H1 (cell line): ENCODE results near the gene CNPY2.

Experiments used
- ATF2 ChIP-seq: IDR thresholded peaks from 2 replicates; pipeline ENCODE4 v1.6.1; 2012; ENCODE audit warnings: low read length, inconsistent platforms
- ATF3 ChIP-seq: IDR thresholded peaks from 2 replicates; pipeline ENCODE4 v1.6.1; 2011; ENCODE audit warnings: low read depth, mild to moderate bottlenecking, low read length; ENCODE audit not compliant: insufficient read depth
- CHD2 ChIP-seq: IDR thresholded peaks from 2 replicates; pipeline ENCODE4 v1.6.1; 2012; ENCODE audit warnings: low read length, improper control_type of control experiment
- EZH2 ChIP-seq: fragments of 200-600 bp; sonication (generic); IDR thresholded peaks from 2 replicates; pipeline ENCODE4 v1.7.1; 2012; ENCODE audit warnings: low read depth, mild to moderate bottlenecking, moderate library complexity, low read length, inconsistent platforms; ENCODE audit not compliant: severe bottlenecking
- PHF8 ChIP-seq: fragments of 200-600 bp; sonication (generic); conservative IDR thresholded peaks from 2 replicates; pipeline ENCODE4 v1.7.1; 2012; ENCODE audit warnings: low read depth, mild to moderate bottlenecking, inconsistent platforms, low read length, moderate library complexity
- POLR2A ChIP-seq, 2 experiments: IDR thresholded peaks; 1 replicate in 1 of 2; 2 replicates in 1 of 2; pipeline ENCODE4 v1.6.1; 2011; ENCODE audit warnings: low read depth in 2 of 2, low read length in 2 of 2, mild to moderate bottlenecking in 2 of 2; ENCODE audit errors: control extremely low read depth in 1 of 2
- RAD21 ChIP-seq, 2 experiments: IDR thresholded peaks in 1 of 2; conservative IDR thresholded peaks in 1 of 2; 2 replicates each; pipeline ENCODE4 v1.6.1; 2011; ENCODE audit warnings: low read depth in 2 of 2, low read length in 2 of 2, improper control_type of control experiment in 1 of 2, inconsistent platforms in 1 of 2, mild to moderate bottlenecking in 1 of 2, moderate library complexity in 1 of 2
- SIN3A ChIP-seq, 2 experiments: IDR thresholded peaks in 1 of 2; conservative IDR thresholded peaks in 1 of 2; 2 replicates each; pipeline ENCODE4 v1.6.1; 2011 to 2012; ENCODE audit warnings: low read length in 2 of 2, improper control_type of control experiment in 1 of 2, low read depth in 1 of 2, mild to moderate bottlenecking in 1 of 2
- SIX5 ChIP-seq: IDR thresholded peaks from 2 replicates; pipeline ENCODE4 v1.6.1; 2011; ENCODE audit warnings: mild to moderate bottlenecking, low read depth, low read length
- SP1 ChIP-seq: IDR thresholded peaks from 2 replicates; pipeline ENCODE4 v1.6.1; 2011; ENCODE audit warnings: low read depth, low read length
- TCF12 ChIP-seq: IDR thresholded peaks from 2 replicates; pipeline ENCODE4 v1.6.1; 2011; ENCODE audit warnings: low read depth, mild to moderate bottlenecking, low read length
- YY1 ChIP-seq: IDR thresholded peaks from 2 replicates; pipeline ENCODE4 v1.6.1; 2011; ENCODE audit warnings: low read depth, mild to moderate bottlenecking, low read length
- TF ChIP-seq, protein P1 (sequence below), 3 experiments: IDR thresholded peaks; 1 replicate in 2 of 3; 2 replicates in 1 of 3; pipeline versions ENCODE4 v1.5.1 to v1.6.1; 2011; ENCODE audit warnings: low read length in 3 of 3, mild to moderate bottlenecking in 3 of 3, inconsistent platforms in 2 of 3, low read depth in 1 of 3, moderate library complexity in 1 of 3; ENCODE audit not compliant: insufficient read depth in 1 of 3; ENCODE audit errors: control extremely low read depth in 1 of 3

DNA sequence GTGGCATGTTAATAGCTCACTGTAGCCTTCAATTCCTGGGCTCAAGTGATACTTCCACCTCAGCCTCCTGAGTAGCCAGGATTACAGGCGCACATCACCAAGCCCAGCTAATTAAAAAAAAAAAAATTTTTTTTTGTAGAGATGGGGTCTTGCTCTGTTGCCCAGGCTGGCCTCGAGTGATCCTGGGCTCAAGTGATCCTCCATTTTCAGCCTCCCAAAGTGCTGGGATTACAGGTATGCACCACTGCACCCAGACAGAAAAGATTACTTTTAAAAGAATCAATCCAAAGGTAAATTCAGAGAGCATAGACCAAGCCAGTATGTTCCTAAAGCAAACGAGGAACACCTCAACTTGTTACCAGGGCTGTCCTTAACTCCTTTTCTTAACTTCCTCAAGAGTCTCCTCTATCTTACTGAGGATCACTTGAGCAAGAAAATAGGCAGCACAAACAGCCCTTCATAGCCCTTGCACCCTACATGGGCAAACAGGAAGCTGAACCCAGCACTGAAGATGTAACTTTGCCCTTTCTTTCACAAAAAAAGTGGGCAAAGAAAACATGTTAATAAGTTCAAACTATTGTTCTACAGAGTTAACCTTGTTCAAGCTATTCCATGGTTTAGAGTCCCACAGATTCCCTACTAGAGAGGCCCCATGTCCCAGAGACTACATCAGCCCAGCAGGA is 26.9 kb downstream of the CNPY2 start:
- no peak for TF ChIP-seq SIN3A (conservative IDR thresholded peaks at IDR 0.05 in 1 of 2, IDR thresholded peaks at IDR 0.05 in 1 of 2; ENCODE audit: low read depth in 1 of 2, low read length in 2 of 2)
- no peak for TF ChIP-seq YY1
- TF ChIP-seq, protein P1, sequence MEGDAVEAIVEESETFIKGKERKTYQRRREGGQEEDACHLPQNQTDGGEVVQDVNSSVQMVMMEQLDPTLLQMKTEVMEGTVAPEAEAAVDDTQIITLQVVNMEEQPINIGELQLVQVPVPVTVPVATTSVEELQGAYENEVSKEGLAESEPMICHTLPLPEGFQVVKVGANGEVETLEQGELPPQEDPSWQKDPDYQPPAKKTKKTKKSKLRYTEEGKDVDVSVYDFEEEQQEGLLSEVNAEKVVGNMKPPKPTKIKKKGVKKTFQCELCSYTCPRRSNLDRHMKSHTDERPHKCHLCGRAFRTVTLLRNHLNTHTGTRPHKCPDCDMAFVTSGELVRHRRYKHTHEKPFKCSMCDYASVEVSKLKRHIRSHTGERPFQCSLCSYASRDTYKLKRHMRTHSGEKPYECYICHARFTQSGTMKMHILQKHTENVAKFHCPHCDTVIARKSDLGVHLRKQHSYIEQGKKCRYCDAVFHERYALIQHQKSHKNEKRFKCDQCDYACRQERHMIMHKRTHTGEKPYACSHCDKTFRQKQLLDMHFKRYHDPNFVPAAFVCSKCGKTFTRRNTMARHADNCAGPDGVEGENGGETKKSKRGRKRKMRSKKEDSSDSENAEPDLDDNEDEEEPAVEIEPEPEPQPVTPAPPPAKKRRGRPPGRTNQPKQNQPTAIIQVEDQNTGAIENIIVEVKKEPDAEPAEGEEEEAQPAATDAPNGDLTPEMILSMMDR (IDR thresholded peaks at IDR 0.05; ENCODE audit: control extremely low read depth in 1 of 3, insufficient read depth in 1 of 3, low read depth in 1 of 3, low read length in 3 of 3): no peak
- no peak for TF ChIP-seq TCF12
- no peak for TF ChIP-seq ATF3
- no peak for TF ChIP-seq RAD21 (IDR thresholded peaks at IDR 0.05 in 1 of 2, conservative IDR thresholded peaks at IDR 0.05 in 1 of 2; ENCODE audit: low read depth in 2 of 2, low read length in 2 of 2)
- TF ChIP-seq PHF8: no peak
- TF ChIP-seq SP1: no peak
- no peak for TF ChIP-seq SIX5
- TF ChIP-seq POLR2A (IDR thresholded peaks at IDR 0.05; ENCODE audit: control extremely low read depth in 1 of 2, low read depth in 2 of 2, low read length in 2 of 2): no peak
- no peak for TF ChIP-seq ATF2
- no peak for TF ChIP-seq CHD2
- TF ChIP-seq EZH2: no peak
